ENCODE measurements around the gene KLHL13. TPM values are rescaled to one million over a fixed set of nuclear protein-coding genes. Genes with fewer than 3 reads are reported as not detected.

Gene KLHL13, protein sequence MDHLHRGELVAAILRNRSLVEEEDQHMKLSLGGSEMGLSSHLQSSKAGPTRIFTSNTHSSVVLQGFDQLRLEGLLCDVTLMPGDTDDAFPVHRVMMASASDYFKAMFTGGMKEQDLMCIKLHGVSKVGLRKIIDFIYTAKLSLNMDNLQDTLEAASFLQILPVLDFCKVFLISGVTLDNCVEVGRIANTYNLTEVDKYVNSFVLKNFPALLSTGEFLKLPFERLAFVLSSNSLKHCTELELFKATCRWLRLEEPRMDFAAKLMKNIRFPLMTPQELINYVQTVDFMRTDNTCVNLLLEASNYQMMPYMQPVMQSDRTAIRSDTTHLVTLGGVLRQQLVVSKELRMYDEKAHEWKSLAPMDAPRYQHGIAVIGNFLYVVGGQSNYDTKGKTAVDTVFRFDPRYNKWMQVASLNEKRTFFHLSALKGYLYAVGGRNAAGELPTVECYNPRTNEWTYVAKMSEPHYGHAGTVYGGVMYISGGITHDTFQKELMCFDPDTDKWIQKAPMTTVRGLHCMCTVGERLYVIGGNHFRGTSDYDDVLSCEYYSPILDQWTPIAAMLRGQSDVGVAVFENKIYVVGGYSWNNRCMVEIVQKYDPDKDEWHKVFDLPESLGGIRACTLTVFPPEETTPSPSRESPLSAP
- 10 to 100 TPM in 1 of 4 donors, 1 to 10 TPM in 3; 4.2 to 74.2 (median 4.7) TPM for polyA plus RNA-seq
- long read RNA-seq, donor 1, transcript KLHL13-204 (7 exons, 3,256 nt): major isoform, 5 of 23 reads
- long read RNA-seq, donor 1, partial matches to known transcripts: 11 of 23 reads
- long read RNA-seq, donor 1, other reads (novel, unspliced or antisense): 5 of 23 reads
- long read RNA-seq, donor 2, partial matches to known transcripts: 0 of 2 reads
- long read RNA-seq, donor 2, other reads (novel, unspliced or antisense): 0 of 2 reads
- long read RNA-seq, donor 3, partial matches to known transcripts: 10 of 12 reads
- long read RNA-seq, donor 3, other reads (novel, unspliced or antisense): 0 of 12 reads
- long read RNA-seq, donor 4: 0 reads
- long read RNA-seq, donor 5: 0 reads
- long read RNA-seq, donor 6, partial matches to known transcripts: 0 of 9 reads
- long read RNA-seq, donor 6, other reads (novel, unspliced or antisense): 7 of 9 reads
- long read RNA-seq, donor 7, transcript KLHL13-206 (8 exons, 2,353 nt): major isoform, 16 of 36 reads
- long read RNA-seq, donor 7, transcript KLHL13-204 (7 exons, 3,256 nt): minor isoform, 5 of 36 reads
- long read RNA-seq, donor 7, partial matches to known transcripts: 12 of 36 reads
- long read RNA-seq, donor 7, other reads (novel, unspliced or antisense): 0 of 36 reads
- long read RNA-seq, donor 8: 0 reads
- long read RNA-seq, donor 9, partial matches to known transcripts: 0 of 1 reads
- long read RNA-seq, donor 9, other reads (novel, unspliced or antisense): 0 of 1 reads
- long read RNA-seq, donor 10, partial matches to known transcripts: 0 of 5 reads
- long read RNA-seq, donor 10, other reads (novel, unspliced or antisense): 0 of 5 reads

DNA sequence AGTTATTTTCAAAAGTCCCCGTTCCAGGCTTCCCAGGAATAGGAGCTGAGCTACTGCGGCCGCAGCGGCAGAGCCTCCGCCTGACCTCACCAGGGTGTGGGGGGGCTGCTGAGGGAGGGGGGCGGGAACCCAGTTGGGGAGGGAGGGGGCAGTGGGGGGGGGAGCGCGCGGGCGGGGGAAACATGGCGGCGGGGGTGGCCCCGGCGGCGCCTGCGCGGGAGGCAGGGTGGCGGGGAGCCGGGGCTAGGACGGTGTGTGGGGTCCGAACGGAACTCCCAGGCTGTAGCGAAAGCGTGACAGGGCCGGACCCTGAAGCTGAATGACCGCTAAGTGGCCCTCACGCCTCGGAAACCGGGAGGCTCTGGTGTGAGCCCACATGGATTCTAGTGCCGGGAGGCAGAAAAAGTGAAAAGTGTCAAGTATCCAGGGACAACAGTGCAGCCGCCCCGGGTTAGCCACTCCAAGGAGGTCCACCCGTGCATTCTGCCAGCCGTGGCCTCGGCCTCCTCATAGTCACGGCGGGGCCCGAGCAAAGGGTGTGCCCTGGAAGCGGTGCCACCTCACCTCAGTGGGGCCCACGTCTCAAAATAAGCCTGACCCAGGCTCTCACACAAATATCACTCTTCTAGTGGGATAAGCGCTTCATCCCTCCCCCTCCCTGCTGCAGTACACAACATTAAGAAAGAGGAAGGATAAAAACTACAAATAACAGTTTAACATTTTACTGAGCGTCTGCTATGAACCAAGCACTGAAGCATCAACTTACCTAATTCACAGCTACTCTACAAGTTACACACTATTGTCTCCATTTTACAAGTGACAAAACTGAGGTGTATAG lies at the start of gene KLHL13:
Gene KLHL13 (minus strand): TSS at position 98 of the 838 bp plus-strand sequence. CDS start 88,337 bp downstream, outside the sequence.
- DNase-seq (peak; percentile 19 to 58), FAIRE-seq (no peak)
- H3K27ac ChIP-seq (ENCODE audit: low read depth in 1 of 3, low read length in 2 of 3): peak within 1 kb of the TSS in 2 of 3 donors; percentile 76 to 79
- H3K4me1 ChIP-seq (ENCODE audit: control insufficient read depth in 3 of 3, insufficient read depth in 2 of 3, low read depth in 1 of 3, low read length in 2 of 3): peaks cover 0 to 5% (median 0%) of the 10 kb centered on the region in 3 donors
- H3K4me3 ChIP-seq (ENCODE audit: low read depth in 1 of 3, low read length in 3 of 3): peak within 1 kb of the TSS; percentile 36 to 76 (median 74)
- H3K36me3 ChIP-seq (ENCODE audit: control insufficient read depth in 3 of 3, insufficient read depth in 2 of 3, low read depth in 1 of 3, low read length in 3 of 3): no peaks in the 10 kb centered on the region
- WGBS, 3 donors: 1 to 36% (median 6%) methylated on average over 22 to 40 of the region's 42 CpGs
- no peaks in the 10 kb centered on the region for H3K27me3 ChIP-seq (ENCODE audit: control insufficient read depth in 3 of 3, insufficient read depth in 3 of 3, low read length in 3 of 3)
- no peaks in the 10 kb centered on the region for H3K9me3 ChIP-seq (ENCODE audit: control insufficient read depth in 2 of 2, insufficient read depth in 1 of 2, low read depth in 1 of 2, low read length in 1 of 2)

DNA sequence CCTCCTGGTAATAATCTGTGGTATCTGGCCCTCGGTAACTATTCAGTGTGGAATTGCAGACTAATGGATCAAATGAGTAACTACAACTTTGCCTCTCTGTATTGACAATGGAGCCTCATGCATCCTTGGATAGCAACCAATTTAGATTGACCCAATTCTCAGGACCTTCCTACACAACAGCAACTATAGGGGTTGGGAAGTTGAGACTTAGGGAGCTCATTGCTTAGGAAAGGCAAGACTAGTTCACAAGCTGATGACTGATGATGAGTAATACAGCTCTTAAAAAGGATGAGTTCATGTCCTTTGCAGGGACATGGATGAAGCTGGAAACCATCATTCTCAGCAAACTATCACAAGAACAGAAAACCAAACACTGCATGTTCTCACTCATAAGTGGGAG lies 47.5 kb upstream of the KLHL13 start:
- Histone ChIP-seq H3K4me1 (ENCODE audit: control insufficient read depth in 3 of 3, insufficient read depth in 2 of 3, low read depth in 1 of 3, low read length in 2 of 3) (no peaks in the 10 kb centered on the region), H3K36me3 (ENCODE audit: control insufficient read depth in 3 of 3, insufficient read depth in 2 of 3, low read depth in 1 of 3, low read length in 3 of 3) (no peaks in the 10 kb centered on the region), H3K4me3 (ENCODE audit: low read depth in 1 of 3, low read length in 3 of 3) (no peak overlapping the region), H3K27me3 (ENCODE audit: control insufficient read depth in 3 of 3, insufficient read depth in 3 of 3, low read length in 3 of 3) (no peaks in the 10 kb centered on the region), H3K27ac (ENCODE audit: low read depth in 1 of 3, low read length in 2 of 3) (no peak overlapping the region), H3K9me3 (ENCODE audit: control insufficient read depth in 2 of 2, insufficient read depth in 1 of 2, low read depth in 1 of 2, low read length in 1 of 2) (no peaks in the 10 kb centered on the region)
- 74 to 93% (median 92%) methylated on average over 1 of the region's 1 CpG for WGBS, 3 donors
- FAIRE-seq: no peak
- DNase-seq: no peak

DNA sequence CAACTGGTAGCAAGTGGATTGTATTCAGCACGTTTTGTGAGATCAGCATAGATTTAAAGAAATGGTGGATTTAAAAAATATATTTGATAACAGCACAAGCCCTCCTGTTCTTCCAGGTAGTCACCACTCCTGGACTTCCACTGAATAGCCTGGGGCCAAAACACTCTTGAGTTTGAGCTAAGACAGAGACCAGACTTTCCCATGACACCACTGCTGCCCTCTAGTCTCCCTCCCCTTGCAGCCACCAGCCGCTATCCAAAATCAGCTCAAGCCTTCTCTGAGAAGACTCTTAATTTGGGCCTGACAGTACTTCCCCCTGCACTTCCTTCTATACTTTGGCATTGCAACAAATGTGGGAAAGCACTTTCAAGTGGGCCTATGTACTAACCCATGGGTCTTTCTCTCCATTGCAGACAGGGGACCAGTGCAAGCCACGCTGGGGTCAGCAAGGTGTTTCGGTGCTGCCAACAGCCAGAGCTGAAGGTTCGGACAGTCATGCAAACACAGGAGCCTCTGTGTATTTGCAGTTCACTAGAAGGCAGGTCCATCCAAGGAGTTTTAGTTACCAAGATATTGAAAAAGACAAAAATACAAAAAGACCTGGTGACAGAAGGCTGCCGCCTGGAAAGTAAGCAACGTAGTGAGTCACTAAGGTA lies 40.5 kb upstream of the KLHL13 start:
- Histone ChIP-seq H3K4me3 (ENCODE audit: low read depth in 1 of 3, low read length in 3 of 3) (no peak overlapping the region), H3K27ac (ENCODE audit: low read depth in 1 of 3, low read length in 2 of 3) (peak overlapping the region in 1 of 3 donors; percentile 90), H3K9me3 (ENCODE audit: control insufficient read depth in 2 of 2, insufficient read depth in 1 of 2, low read depth in 1 of 2, low read length in 1 of 2) (no peaks in the 10 kb centered on the region), H3K36me3 (ENCODE audit: control insufficient read depth in 3 of 3, insufficient read depth in 2 of 3, low read depth in 1 of 3, low read length in 3 of 3) (no peaks in the 10 kb centered on the region), H3K4me1 (ENCODE audit: control insufficient read depth in 3 of 3, insufficient read depth in 2 of 3, low read depth in 1 of 3, low read length in 2 of 3) (peaks cover 0 to 19% (median 2%) of the 10 kb centered on the region in 3 donors), H3K27me3 (ENCODE audit: control insufficient read depth in 3 of 3, insufficient read depth in 3 of 3, low read length in 3 of 3) (no peaks in the 10 kb centered on the region)
- 68 to 80% (median 78%) methylated on average over 7 of the region's 7 CpGs for WGBS, 3 donors
- DNase-seq (no peak), FAIRE-seq (no peak)

DNA sequence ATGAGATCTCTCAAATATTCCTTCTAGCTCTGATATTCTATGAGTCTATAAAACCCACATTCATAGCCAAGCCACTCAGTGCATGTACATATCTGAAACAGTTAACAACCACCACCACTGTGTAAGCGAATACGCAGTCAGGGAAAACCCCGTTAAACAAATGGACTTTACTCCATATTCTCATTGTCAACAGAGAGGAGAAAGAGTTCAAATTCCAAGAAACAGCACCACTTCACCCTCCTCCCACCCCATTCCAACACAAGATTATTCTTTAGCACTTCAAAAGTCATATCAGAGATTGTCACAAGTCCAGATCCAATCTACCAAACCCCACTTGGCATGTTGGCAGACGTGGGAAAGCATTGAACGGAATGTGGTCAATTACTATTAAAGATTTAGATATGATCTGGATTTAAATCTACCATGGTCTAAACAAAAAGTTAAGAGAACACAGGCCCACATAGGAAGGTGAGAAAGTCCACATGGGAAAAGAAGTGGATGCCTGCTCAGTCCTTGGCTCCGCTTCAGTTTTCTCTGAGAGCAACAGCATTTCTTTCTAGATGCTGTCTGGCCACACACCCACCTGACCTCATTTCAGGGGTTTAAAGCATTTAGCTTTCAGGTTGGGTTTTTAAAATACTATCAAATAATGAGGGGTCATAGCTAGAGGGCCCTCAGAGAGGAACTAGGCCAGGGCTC lies 39.8 kb upstream of the KLHL13 start:
- 21 to 63% (median 37%) methylated on average over 6 of the region's 6 CpGs for WGBS, 3 donors

DNA sequence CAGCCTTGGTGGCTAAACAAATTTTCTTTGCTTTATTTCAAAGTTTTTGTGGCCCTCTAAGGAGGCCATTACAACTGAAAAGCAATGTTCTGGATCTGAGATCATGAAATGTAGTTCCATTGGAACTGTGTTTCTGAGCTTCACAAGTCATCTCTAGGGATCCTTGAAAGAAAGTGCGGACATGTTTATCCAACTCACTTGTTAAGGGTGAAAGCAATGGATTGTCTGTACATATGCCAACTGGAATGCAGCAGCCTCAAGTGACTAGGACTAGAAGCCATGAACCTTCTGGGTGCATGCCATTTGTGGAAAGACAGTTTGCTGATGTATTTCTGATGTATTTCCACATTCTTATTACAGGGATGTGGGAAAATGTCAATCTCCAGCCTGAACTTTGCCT lies 36.7 kb upstream of the KLHL13 start:
- Histone ChIP-seq H3K27me3 (ENCODE audit: control insufficient read depth in 3 of 3, insufficient read depth in 3 of 3, low read length in 3 of 3) (no peaks in the 10 kb centered on the region), H3K36me3 (ENCODE audit: control insufficient read depth in 3 of 3, insufficient read depth in 2 of 3, low read depth in 1 of 3, low read length in 3 of 3) (no peaks in the 10 kb centered on the region), H3K27ac (ENCODE audit: low read depth in 1 of 3, low read length in 2 of 3) (no peak overlapping the region), H3K4me1 (ENCODE audit: control insufficient read depth in 3 of 3, insufficient read depth in 2 of 3, low read depth in 1 of 3, low read length in 2 of 3) (peaks cover 0 to 19% (median 2%) of the 10 kb centered on the region in 3 donors), H3K4me3 (ENCODE audit: low read depth in 1 of 3, low read length in 3 of 3) (no peak overlapping the region), H3K9me3 (ENCODE audit: control insufficient read depth in 2 of 2, insufficient read depth in 1 of 2, low read depth in 1 of 2, low read length in 1 of 2) (no peaks in the 10 kb centered on the region)
- FAIRE-seq (no peak), DNase-seq (no peak)
- WGBS, 3 donors: 73 to 95% (median 78%) methylated on average over 1 of the region's 1 CpG

More for the DNA sequence above, 39.8 kb upstream of the KLHL13 start:
- FAIRE-seq (peak; percentile 67), DNase-seq (peak; percentile 76 to 85)
- Histone ChIP-seq H3K9me3 (ENCODE audit: control insufficient read depth in 2 of 2, insufficient read depth in 1 of 2, low read depth in 1 of 2, low read length in 1 of 2) (no peaks in the 10 kb centered on the region), H3K27me3 (ENCODE audit: control insufficient read depth in 3 of 3, insufficient read depth in 3 of 3, low read length in 3 of 3) (no peaks in the 10 kb centered on the region), H3K27ac (ENCODE audit: low read depth in 1 of 3, low read length in 2 of 3) (peak overlapping the region in 2 of 3 donors; percentile 24 to 90), H3K36me3 (ENCODE audit: control insufficient read depth in 3 of 3, insufficient read depth in 2 of 3, low read depth in 1 of 3, low read length in 3 of 3) (no peaks in the 10 kb centered on the region), H3K4me3 (ENCODE audit: low read depth in 1 of 3, low read length in 3 of 3) (no peak overlapping the region), H3K4me1 (ENCODE audit: control insufficient read depth in 3 of 3, insufficient read depth in 2 of 3, low read depth in 1 of 3, low read length in 2 of 3) (peaks cover 0 to 19% (median 2%) of the 10 kb centered on the region in 3 donors)

DNA sequence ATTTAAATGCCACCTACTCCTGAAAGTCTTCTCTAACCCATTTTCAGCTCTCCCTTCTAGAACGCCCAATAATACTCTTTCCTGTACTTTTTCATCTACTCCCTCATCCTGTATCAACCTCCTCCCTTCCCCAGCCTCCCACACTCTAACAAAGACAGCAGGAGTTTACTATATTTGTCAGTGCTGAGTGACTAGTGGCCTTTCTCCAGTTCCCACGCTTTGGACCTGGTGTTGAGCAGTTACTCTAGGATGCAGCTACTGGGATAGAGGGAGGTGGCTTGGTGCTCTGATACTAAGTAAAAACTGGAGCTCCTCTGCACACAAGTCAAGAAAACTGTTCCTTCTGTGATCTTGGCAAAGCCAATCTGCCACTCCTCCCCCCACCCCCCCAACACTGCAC lies 36.1 kb upstream of the KLHL13 start:
- WGBS, 3 donors: 54 to 85% (median 74%) methylated on average over 2 of the region's 2 CpGs
- Histone ChIP-seq H3K4me3 (ENCODE audit: low read depth in 1 of 3, low read length in 3 of 3) (no peak overlapping the region), H3K4me1 (ENCODE audit: control insufficient read depth in 3 of 3, insufficient read depth in 2 of 3, low read depth in 1 of 3, low read length in 2 of 3) (peaks cover 0 to 19% (median 2%) of the 10 kb centered on the region in 3 donors), H3K36me3 (ENCODE audit: control insufficient read depth in 3 of 3, insufficient read depth in 2 of 3, low read depth in 1 of 3, low read length in 3 of 3) (no peaks in the 10 kb centered on the region), H3K9me3 (ENCODE audit: control insufficient read depth in 2 of 2, insufficient read depth in 1 of 2, low read depth in 1 of 2, low read length in 1 of 2) (no peaks in the 10 kb centered on the region), H3K27ac (ENCODE audit: low read depth in 1 of 3, low read length in 2 of 3) (no peak overlapping the region), H3K27me3 (ENCODE audit: control insufficient read depth in 3 of 3, insufficient read depth in 3 of 3, low read length in 3 of 3) (no peaks in the 10 kb centered on the region)
- DNase-seq (no peak), FAIRE-seq (no peak)

Data from small intestine (tissue), 16 donors.